Activated CD8-positive, alpha-beta memory T cell treated with anti-CD3 and anti-CD28 coated beads, Interleukin-2, amount 50 U/mL, for 1 hour (primary cell): ENCODE results near the gene MRFAP1.
"Not testable (repeated sequence)": the region's sequence is repeated elsewhere in the genome, so short reads cannot be mapped to it uniquely, and the experiment has no call there.

Experiments
- DNase-seq: peaks from one replicate; pipeline ENCODE4 v3.0.0-alpha.2; 2020; ENCODE audit errors: extremely low read depth

The MRFAP1 gene

GRCh38 chr4:6634746-6635145 lies 5.7 kb upstream of the MRFAP1 start:
- DNase-seq = no peak

- DNase-seq = no peak
Observed at GRCh38 chr4:6639137-6639680, 1.3 kb upstream of the MRFAP1 start.

- no peak for DNase-seq
Observed at GRCh38 chr4:6641164-6641970, 882 bp downstream of the MRFAP1 start.

- DNase-seq = no peak
Observed at GRCh38 chr4:6641971-6642320, 1.5 kb downstream of the MRFAP1 start.

GRCh38 chr4:6643141-6643847 lies 2.8 kb downstream of the MRFAP1 start:
- DNase-seq = no peak

GRCh38 chr4:6644792-6645530 lies 4.5 kb downstream of the MRFAP1 start:
- no peak for DNase-seq

- no peak for DNase-seq
Observed at GRCh38 chr4:6647169-6647568, 6.7 kb downstream of the MRFAP1 start.

- no peak for DNase-seq
Observed at GRCh38 chr4:6647582-6648230, 7.2 kb downstream of the MRFAP1 start.

- no peak for DNase-seq
Observed at GRCh38 chr4:6649216-6649615, 8.7 kb downstream of the MRFAP1 start.

GRCh38 chr4:6654211-6654610 lies 13.7 kb downstream of the MRFAP1 start:
- DNase-seq = not testable (repeated sequence)

GRCh38 chr4:6655291-6655690 lies 14.8 kb downstream of the MRFAP1 start:
- DNase-seq = not testable (repeated sequence)

- DNase-seq = no peak
Observed at GRCh38 chr4:6655924-6656323, 15.4 kb downstream of the MRFAP1 start.

- no peak for DNase-seq
Observed at GRCh38 chr4:6657242-6658208, 17.0 kb downstream of the MRFAP1 start.

- DNase-seq = no peak
Observed at GRCh38 chr4:6658209-6658595, 17.7 kb downstream of the MRFAP1 start.

- no peak for DNase-seq
Observed at GRCh38 chr4:6658597-6659075, 18.2 kb downstream of the MRFAP1 start.

- DNase-seq = no peak
Observed at GRCh38 chr4:6659897-6660296, 19.4 kb downstream of the MRFAP1 start.

- DNase-seq = no peak
Observed at GRCh38 chr4:6660430-6660829, 19.9 kb downstream of the MRFAP1 start.

- DNase-seq = no peak
Observed at GRCh38 chr4:6662591-6662990, 22.1 kb downstream of the MRFAP1 start.

GRCh38 chr4:6663596-6664393 lies 23.3 kb downstream of the MRFAP1 start:
- no peak for DNase-seq

- DNase-seq = no peak
Observed at GRCh38 chr4:6665320-6665654, 24.8 kb downstream of the MRFAP1 start.
